GM12874 (cell line): ENCODE measurements around the gene TXNRD2.

Experiments used
- TF ChIP-seq, protein P1 (sequence below): IDR thresholded peaks from 2 replicates; pipeline ENCODE4 v1.5.1; 2011; ENCODE audit warnings: low read depth, mild to moderate bottlenecking, control low read depth, low read length, moderate library complexity; ENCODE audit not compliant: insufficient read depth

The TXNRD2 gene

DNA sequence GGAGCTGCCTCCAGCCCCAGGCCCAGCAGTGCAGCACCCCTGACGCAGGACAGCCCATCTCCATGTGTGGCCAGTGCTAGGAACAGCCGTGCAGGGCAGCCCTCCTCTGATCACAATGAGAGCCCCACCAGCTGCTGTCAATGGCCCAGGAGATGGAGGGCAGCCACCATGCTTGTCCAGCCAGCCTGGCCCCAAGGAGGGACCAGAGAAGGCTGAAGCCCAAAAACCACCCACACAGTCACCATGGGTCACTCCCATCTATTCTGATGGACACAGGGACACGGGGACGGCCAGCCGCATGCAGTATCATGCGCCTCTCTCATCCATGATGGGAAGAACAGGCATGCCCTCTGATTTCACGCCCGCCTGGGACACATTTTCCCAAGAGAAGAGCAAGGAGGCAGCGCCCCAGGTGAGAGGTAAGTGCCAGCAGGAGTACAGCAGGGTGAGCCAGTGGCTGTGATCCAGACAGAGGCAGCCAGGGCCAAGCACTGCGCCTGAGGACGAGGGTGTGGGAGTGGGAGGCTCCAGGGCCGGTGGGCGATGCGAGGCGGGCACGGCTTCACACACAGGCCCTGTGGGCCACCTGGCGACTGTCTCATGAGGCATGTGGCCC, 53.4 kb downstream of the TXNRD2 start:
- TF ChIP-seq, protein P1, sequence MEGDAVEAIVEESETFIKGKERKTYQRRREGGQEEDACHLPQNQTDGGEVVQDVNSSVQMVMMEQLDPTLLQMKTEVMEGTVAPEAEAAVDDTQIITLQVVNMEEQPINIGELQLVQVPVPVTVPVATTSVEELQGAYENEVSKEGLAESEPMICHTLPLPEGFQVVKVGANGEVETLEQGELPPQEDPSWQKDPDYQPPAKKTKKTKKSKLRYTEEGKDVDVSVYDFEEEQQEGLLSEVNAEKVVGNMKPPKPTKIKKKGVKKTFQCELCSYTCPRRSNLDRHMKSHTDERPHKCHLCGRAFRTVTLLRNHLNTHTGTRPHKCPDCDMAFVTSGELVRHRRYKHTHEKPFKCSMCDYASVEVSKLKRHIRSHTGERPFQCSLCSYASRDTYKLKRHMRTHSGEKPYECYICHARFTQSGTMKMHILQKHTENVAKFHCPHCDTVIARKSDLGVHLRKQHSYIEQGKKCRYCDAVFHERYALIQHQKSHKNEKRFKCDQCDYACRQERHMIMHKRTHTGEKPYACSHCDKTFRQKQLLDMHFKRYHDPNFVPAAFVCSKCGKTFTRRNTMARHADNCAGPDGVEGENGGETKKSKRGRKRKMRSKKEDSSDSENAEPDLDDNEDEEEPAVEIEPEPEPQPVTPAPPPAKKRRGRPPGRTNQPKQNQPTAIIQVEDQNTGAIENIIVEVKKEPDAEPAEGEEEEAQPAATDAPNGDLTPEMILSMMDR: no peak

DNA sequence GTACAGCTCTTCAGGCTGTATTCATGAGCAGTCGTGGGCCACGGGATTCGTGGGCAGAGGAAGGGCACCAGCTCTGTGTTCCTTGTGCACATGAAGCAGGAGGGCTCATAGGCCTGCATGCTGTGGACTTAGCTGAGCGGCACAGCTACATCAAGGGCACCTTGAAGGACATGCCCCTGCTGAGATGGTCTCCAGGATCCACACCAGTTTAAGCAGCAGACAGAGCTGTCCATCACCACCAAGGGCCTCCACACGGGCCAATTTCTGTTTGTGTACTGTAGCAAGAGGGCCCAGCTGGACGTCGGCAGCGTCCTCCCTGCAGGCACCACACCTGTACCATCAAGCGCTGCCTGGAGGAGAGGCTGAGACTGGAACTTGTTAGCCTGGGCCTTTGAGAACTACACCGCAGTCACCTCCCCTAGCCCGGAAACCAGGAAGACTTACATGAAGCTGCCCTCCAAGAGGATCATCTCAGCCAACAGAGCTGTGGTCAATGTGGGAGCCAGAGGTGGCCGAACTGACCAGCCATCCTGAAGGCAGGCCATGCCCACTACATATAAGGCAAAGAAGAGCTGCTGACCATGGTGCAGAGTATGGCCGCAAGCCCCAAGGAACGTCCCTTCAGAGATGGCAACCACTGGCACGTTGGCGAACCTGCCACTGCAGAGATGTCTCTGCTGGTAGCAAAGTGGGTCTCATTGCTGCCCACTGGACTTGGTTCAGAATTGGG, 54.2 kb downstream of the TXNRD2 start:
- TF ChIP-seq, protein P1: no peak

DNA sequence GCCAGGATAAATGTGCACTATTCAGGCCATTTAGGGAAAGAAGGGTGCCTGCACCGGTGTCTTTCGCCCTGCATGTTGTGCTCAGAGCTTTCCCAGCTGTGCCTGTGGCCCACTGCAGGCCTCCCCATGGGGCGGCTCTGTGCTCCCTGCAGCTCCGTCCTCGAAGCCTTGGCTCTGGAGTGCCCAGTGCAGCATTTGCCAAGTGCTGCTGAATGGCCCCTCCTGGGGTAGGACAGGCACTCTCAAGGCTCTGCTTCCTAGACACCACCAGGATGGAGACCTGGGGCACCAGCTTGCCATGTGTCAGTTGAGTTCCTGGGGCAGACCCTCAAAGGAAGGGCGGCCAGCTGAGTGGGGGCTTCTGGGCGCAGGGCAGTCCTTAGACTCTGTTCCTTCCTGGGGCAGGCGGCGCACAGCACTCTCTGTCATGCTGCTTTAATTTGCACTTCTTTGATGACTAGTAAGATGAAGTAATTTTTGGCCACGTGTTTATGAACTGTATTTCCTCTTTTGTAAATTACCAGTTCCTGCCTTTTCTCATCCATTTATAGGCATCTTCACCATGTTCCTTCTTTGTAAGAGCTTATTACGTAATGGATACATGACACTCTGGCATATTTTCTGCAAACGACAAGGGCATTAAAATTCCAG, 54.9 kb downstream of the TXNRD2 start:
- TF ChIP-seq, protein P1: no peak

DNA sequence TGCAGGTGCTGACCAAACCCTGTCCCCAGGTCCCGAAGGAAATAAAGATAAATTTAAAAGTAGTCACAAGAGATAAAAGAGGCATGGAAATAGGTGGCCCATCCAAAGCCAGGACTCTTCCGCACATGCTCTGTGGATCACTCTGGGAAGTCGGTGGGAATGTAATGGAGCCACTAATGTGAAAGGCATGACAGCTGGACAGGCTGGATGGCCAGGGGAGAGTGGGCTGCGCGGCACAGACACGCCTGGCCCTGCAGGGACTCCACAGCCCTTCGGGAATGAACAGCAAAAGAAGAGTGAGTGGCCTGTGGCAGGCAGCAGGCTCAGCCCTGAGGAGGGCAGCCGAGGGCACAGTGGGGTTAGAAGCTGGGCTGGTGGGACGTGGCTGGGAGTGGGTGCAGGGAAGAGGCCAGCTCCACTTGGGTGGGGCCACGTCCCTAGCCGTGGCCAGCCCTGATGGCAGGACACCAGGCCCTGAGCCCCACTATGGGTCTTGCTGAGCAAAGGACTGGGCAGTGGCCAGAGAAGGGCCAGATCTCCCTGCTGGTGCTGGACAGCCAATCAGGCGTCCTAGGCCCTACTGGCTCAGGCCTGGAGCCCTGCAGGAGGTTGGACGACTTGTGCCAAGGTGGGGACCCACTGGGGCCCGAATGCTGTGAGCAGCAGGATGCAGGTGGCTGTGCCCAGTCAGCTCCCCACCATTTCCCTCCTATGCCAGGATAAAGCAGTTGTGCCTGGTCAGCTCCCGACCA, 55.6 kb downstream of the TXNRD2 start:
- TF ChIP-seq, protein P1: no peak

DNA sequence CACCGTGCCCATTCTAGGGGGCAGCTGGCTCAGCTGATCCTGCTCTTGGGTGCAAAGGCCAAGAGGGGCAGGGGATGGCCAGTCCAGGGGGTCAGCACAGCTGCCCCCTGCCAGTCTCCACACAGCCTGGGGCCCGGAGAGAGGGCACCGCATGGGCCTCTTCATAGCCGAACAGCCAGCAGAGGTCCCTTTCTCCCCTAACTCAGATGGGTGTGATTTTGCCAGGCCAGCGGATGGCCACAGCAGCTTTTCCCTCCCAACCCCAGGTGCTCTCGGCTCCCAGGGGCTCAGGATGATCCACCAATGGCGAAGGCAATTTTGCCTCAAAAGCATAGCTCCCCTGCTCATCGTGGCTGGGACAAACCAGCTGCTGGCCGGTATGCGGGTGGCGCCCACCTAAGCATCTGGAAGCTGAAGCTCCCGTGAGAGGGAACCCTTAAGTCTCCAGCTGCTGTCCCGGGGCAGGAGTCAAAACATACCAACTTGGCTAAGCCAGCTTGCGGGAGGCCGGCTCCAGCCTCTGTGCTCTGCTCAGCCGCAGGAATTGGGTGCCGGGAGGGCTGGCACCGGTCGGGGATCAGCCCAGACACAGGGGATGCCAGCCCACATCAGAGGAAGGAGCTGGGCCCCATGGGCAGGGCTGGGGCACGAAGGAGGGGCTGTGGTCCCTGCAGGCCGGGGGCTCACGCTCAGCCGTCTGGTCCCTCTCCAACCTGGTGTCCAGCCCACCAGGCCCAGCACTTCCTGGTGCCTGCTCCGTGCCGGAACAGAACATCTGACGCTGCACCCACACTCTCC, 56.5 kb downstream of the TXNRD2 start:
- TF ChIP-seq, protein P1: no peak

DNA sequence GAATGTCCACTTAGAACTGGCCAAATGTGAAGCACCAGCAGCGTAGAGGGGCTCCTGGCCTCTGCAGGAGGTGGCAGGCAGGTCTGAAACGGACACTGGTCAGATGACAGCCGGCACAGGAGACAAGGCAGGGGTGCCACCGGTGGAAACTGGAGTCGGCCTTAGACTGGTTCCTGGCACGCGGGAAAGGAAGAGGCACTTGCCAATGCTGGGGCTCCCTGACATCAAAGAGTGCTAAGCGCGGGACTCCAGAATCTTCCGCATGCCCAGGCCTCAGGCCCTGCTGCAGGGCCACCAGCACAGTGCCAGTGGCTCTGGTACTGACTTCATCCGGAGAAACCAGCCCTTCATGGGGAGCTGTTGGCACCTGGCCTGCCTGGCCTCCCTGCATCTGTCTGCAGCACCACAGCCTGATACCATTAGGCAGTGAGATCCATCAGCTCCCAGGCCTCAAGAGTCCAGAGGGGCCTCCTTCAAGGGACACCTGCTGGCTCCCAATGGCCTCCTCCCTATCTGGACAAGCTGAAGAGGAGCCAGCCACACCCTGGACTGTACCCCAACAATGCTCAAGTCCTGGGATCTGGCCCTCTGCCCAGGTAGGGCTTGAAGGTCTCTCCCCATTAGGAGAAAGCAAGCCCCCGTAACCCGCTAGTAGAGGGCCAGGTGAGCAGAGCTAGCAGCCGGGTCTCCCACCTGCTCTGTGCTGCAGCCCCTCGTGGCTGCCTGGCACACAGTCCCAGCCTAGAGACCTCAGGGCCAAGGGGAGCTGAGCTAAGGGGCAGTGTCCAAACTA, 57.3 kb downstream of the TXNRD2 start:
- TF ChIP-seq, protein P1: no peak
